Calu3 (cell line): ENCODE data around the gene NCAPG2. TPM values are rescaled to one million over a fixed set of nuclear protein-coding genes. Genes with fewer than 3 reads are reported as not detected.

Source experiments
- BruUV-seq: library from RNA; stranded (reverse); fragments of 400-500 nt; replicated peaks from 2 replicates; lab custom pipeline; 2021; lab: Mats Ljungman, UMichigan
- CTCF ChIA-PET: fragments of 300-600 bp; sonication (Branson Sonifier 250); formaldehyde crosslinking; loops from one replicate; lab custom pipeline; 2022; ENCODE audit warnings: antibody characterized with exemption; lab: Charles Lee
- DNase-seq: peaks from one replicate; pipeline ENCODE4 v3.0.0; 2022
- H3K27ac Mint-ChIP-seq: one replicate; pipeline ENCODE4 v1.8.0; 2022; ENCODE audit warnings: mixed read lengths; ENCODE audit not compliant: unreplicated experiment
- H3K27me3 Mint-ChIP-seq: one replicate; pipeline ENCODE4 v1.8.0; 2022; ENCODE audit warnings: mixed read lengths; ENCODE audit not compliant: unreplicated experiment
- H3K36me3 Mint-ChIP-seq: one replicate; pipeline ENCODE4 v1.8.0; 2022; ENCODE audit warnings: mild to moderate bottlenecking, moderate library complexity, mixed read lengths; ENCODE audit not compliant: insufficient read depth, unreplicated experiment
- H3K4me1 Mint-ChIP-seq: one replicate; pipeline ENCODE4 v1.8.0; 2022; ENCODE audit warnings: mild to moderate bottlenecking, low read depth, mixed read lengths; ENCODE audit not compliant: unreplicated experiment
- H3K4me3 Mint-ChIP-seq: one replicate; pipeline ENCODE4 v1.8.0; 2022; ENCODE audit warnings: mild to moderate bottlenecking, low read depth, moderate library complexity, mixed read lengths; ENCODE audit not compliant: unreplicated experiment
- H3K9me3 Mint-ChIP-seq: one replicate; pipeline ENCODE4 v1.8.0; 2022; ENCODE audit warnings: low read depth, mixed read lengths; ENCODE audit not compliant: unreplicated experiment
- intact Hi-C: fragments of 100-400 bp; cut with micrococcal nuclease; formaldehyde crosslinking; loops from one replicate; pipeline ENCODE4 v1.10.0; 2022; ENCODE audit not compliant: unreplicated experiment
- microRNA-seq: library from miRNA; unstranded; fragments of <30 nt; microRNA quantifications from one replicate; pipeline ENCODE4 v1.2.0, GENCODE V29; 2022
- total RNA-seq: library from RNA; stranded (reverse); gene quantifications from 2 replicates; pipeline ENCODE4 v1.2.3, GENCODE V29; 2022
- TF ChIP-seq, protein P1 (sequence below): fragments of 200-600 bp; IDR thresholded peaks from one replicate; pipeline ENCODE4 v1.8.0; 2022; ENCODE audit warnings: antibody characterized with exemption; ENCODE audit not compliant: unreplicated experiment

NCAPG2 gene
- total RNA-seq, 1 experiment from 2014 or later, result 81.7 TPM

DNA sequence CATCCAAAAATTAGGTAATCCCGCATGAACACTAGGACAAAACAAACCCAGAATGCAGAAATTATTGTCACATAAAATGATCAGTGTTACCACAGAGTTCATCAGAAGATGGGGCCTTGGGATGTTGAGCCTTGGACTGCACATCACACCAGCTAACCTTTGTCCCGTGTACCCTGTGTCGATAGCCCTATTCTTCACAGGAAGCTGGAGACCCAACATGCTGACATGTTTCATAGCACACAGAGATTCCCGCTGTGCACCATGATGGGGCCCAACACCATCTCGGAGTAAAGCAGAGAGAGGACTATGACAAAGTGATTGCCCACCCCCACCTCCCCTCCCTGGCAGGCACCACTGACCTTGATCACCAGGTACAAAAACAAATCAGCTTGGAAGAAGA, 121.5 kb downstream of the NCAPG2 start:
- no peak for DNase-seq
- TF ChIP-seq, protein P1, sequence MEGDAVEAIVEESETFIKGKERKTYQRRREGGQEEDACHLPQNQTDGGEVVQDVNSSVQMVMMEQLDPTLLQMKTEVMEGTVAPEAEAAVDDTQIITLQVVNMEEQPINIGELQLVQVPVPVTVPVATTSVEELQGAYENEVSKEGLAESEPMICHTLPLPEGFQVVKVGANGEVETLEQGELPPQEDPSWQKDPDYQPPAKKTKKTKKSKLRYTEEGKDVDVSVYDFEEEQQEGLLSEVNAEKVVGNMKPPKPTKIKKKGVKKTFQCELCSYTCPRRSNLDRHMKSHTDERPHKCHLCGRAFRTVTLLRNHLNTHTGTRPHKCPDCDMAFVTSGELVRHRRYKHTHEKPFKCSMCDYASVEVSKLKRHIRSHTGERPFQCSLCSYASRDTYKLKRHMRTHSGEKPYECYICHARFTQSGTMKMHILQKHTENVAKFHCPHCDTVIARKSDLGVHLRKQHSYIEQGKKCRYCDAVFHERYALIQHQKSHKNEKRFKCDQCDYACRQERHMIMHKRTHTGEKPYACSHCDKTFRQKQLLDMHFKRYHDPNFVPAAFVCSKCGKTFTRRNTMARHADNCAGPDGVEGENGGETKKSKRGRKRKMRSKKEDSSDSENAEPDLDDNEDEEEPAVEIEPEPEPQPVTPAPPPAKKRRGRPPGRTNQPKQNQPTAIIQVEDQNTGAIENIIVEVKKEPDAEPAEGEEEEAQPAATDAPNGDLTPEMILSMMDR, result no peak
- intact Hi-C loops, result loop anchor here (10.0 kb wide), 1 partner anchor 148 kb away; no protein-coding TSS in a partner anchor
- Mint-ChIP-seq H3K9me3 (no peaks in the 10 kb centered on the region), H3K27ac (no peak overlapping the region), H3K4me1 (peaks cover 29% of the 10 kb centered on the region), H3K36me3 (peaks cover 13% of the 10 kb centered on the region), H3K27me3 (peaks cover 21% of the 10 kb centered on the region), H3K4me3 (no peak overlapping the region)
- CTCF ChIA-PET, result interaction anchor here (0.7 kb wide), 1 partner anchor 10 kb away, joined by 6 read pairs; no protein-coding TSS in a partner anchor
- no TSS peak for BruUV-seq

DNA sequence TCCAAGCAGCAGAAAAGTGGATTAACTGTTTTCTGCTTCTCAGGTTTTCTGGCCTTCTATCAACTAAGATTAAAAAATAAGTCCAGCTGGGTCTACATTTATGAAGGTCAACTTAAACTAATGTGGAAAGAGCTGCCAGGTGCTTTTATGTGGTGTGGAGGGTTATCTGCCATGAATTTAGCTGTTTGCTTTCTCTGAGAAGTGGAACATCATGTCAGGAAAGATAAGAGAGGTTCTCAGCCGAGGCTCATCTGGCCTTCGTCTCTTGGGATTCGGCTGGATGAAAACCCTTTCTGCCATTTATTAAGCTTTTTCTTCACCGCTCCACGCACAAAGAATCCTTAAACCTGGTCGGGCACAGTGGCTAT, 122.5 kb downstream of the NCAPG2 start:
- Mint-ChIP-seq H3K27me3 (peaks cover 20% of the 10 kb centered on the region), H3K4me3 (peak overlapping the region; percentile 45)
- CTCF ChIA-PET, result interaction anchor here (0.6 kb wide), 1 partner anchor 82 kb away, joined by 4 read pairs; no protein-coding TSS in a partner anchor

DNA sequence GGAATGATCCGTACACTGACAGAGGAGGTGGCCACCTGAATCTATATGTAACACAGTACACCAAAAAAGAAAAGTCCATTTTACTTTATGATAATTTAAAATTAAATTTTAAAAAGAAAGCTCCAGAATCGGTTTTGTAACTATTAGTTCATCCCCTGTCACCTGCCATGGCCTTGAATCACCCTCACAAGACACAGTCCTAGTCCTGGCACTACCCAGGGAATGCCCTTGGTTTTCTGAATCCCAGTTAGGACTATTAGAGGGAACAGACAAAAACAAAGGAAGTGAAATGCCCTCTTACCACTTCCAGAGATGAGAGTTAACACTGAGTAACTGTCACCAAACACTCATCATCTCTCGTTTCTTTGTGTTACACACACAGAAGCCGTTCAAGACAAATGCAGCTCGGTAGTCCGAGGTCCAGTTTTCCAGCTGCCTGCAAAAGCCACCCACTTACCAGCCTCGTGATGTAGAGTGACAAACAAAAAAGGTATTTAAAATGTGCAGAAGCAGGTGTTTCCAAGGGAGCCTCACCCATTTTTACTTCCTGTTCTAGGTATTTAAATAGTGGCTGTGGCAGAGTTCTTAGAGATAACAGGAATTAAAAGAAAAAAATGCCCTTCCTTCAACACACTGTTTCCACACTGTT, 123.0 kb downstream of the NCAPG2 start:
- peak; percentile 62 for DNase-seq
- Mint-ChIP-seq H3K27ac (peak overlapping the region; percentile 91), H3K9me3 (no peaks in the 10 kb centered on the region), H3K36me3 (peaks cover 10% of the 10 kb centered on the region), H3K27me3 (peaks cover 18% of the 10 kb centered on the region), H3K4me1 (peaks cover 29% of the 10 kb centered on the region), H3K4me3 (peak overlapping the region; percentile 45)
- TF ChIP-seq, protein P1, result no peak
- CTCF ChIA-PET, result no interaction called here
- intact Hi-C loops, result loop anchor here (10.0 kb wide), 1 partner anchor 147 kb away; no protein-coding TSS in a partner anchor
- TSS peak; percentile 75 for BruUV-seq

More for the DNA sequence above, 122.5 kb downstream of the NCAPG2 start:
- DNase-seq, result no peak
- TF ChIP-seq, protein P1, result no peak
- Mint-ChIP-seq H3K9me3 (no peaks in the 10 kb centered on the region), H3K27ac (peak overlapping the region; percentile 91), H3K36me3 (peaks cover 10% of the 10 kb centered on the region), H3K4me1 (peaks cover 29% of the 10 kb centered on the region)
- TSS peak; percentile 84 for BruUV-seq
- intact Hi-C loops, result loop anchor here (10.0 kb wide), 1 partner anchor 147 kb away; no protein-coding TSS in a partner anchor

Small RNA genes within 50 kb of the gene (microRNA-seq; reads per million reads assigned to microRNA genes)
- not detected for gene MIR5707

Other genes with a start within 250 kb of the NCAPG2 start
- 1.9 and 2.0 TPM in 2 replicates for gene PTPRN2, start 117.0 kb downstream of the NCAPG2 start, total RNA-seq
- 61.2 and 66.6 TPM in 2 replicates for gene ESYT2, start 124.7 kb upstream of the NCAPG2 start, total RNA-seq
- 10.5 and 13.0 TPM in 2 replicates for gene DYNC2I1, start 151.8 kb upstream of the NCAPG2 start, total RNA-seq